SK-N-SH treated with all-trans-retinoic acid at 6 μM for 48 hours (cell line): Measurements from ENCODE around the gene CST3.
A peak's percentile ranks its signal among the peaks of the same experiment; 100 is the strongest.
"Not testable (repeated sequence)": the region's sequence is repeated elsewhere in the genome, so short reads cannot be mapped to it uniquely, and the experiment has no call there.

Source experiments
- ATAC-seq: fragments of 200-7000 bp; cut with Tn5 transposase; 3 replicates; pipeline ENCODE4 v1.9.1; 2020; ENCODE audit warnings: mild to moderate bottlenecking, moderate library complexity
- ARNTL ChIP-seq: fragments of 450-650 bp; formaldehyde crosslinking; IDR thresholded peaks from 2 replicates; pipeline ENCODE4 v1.5.0; 2020; ENCODE audit warnings: low read depth, mild to moderate bottlenecking, moderate library complexity, borderline replicate concordance
- BACH2 ChIP-seq: fragments of 250-450 bp; sonication (Bioruptor Pico); IDR thresholded peaks from 2 replicates; pipeline ENCODE4 v1.9.0; 2021; ENCODE audit warnings: mild to moderate bottlenecking, borderline replicate concordance
- CREB5 ChIP-seq: fragments of 250-450 bp; sonication (Bioruptor Pico); IDR thresholded peaks from 2 replicates; pipeline ENCODE4 v1.5.1; 2020; ENCODE audit warnings: low read depth, mild to moderate bottlenecking, moderate library complexity
- CSDC2 ChIP-seq: fragments of 250-450 bp; sonication (Bioruptor Pico); IDR thresholded peaks from 2 replicates; pipeline ENCODE4 v1.5.0; 2020; ENCODE audit warnings: mild to moderate bottlenecking, moderate library complexity
- CSRNP3 ChIP-seq: fragments of 250-450 bp; sonication (Bioruptor Pico); IDR thresholded peaks from 2 replicates; pipeline ENCODE4 v1.5.1; 2021; ENCODE audit warnings: mild to moderate bottlenecking, moderate library complexity
- ESRRG ChIP-seq: fragments of 250-450 bp; sonication (Bioruptor Pico); IDR thresholded peaks from 2 replicates; pipeline ENCODE4 v1.6.1; 2021; ENCODE audit warnings: mild to moderate bottlenecking
- GLIS3 ChIP-seq: fragments of 250-450 bp; sonication (Bioruptor Pico); IDR thresholded peaks from 2 replicates; pipeline ENCODE4 v1.5.0; 2020; ENCODE audit warnings: mild to moderate bottlenecking, moderate library complexity
- ISL1 ChIP-seq: fragments of 250-450 bp; sonication (Bioruptor Pico); IDR thresholded peaks from 2 replicates; pipeline ENCODE4 v2.1.2; 2022; ENCODE audit warnings: mild to moderate bottlenecking, moderate library complexity
- OSR1 ChIP-seq: fragments of 250-450 bp; sonication (Bioruptor Pico); IDR thresholded peaks from 2 replicates; pipeline ENCODE4 v1.8.0; 2022; ENCODE audit warnings: moderate library complexity, mild to moderate bottlenecking, inconsistent platforms
- PATZ1 ChIP-seq: fragments of 250-450 bp; sonication (Bioruptor Pico); IDR thresholded peaks from 2 replicates; pipeline ENCODE4 v1.8.0; 2020; ENCODE audit warnings: mild to moderate bottlenecking, moderate library complexity, borderline replicate concordance
- POU6F1 ChIP-seq: fragments of 250-450 bp; sonication (Bioruptor Pico); IDR thresholded peaks from 2 replicates; pipeline ENCODE4 v1.8.0; 2021; ENCODE audit warnings: low read depth, mild to moderate bottlenecking, moderate library complexity, borderline replicate concordance
- PPARA ChIP-seq: fragments of 250-450 bp; sonication (Bioruptor Pico); IDR thresholded peaks from 2 replicates; pipeline ENCODE4 v1.5.0; 2020; ENCODE audit warnings: mild to moderate bottlenecking, borderline replicate concordance
- RARB ChIP-seq: fragments of 250-450 bp; sonication (Bioruptor Pico); IDR thresholded peaks from 2 replicates; pipeline ENCODE4 v1.8.0; 2021; ENCODE audit warnings: mild to moderate bottlenecking, moderate library complexity
- SNAI2 ChIP-seq: fragments of 250-450 bp; sonication (Bioruptor Pico); IDR thresholded peaks from 2 replicates; pipeline ENCODE4 v1.5.0; 2020; ENCODE audit warnings: mild to moderate bottlenecking, moderate library complexity
- TCF4 ChIP-seq: fragments of 250-450 bp; sonication (Bioruptor Pico); IDR thresholded peaks from 2 replicates; pipeline ENCODE4 v1.8.0; 2021; ENCODE audit warnings: mild to moderate bottlenecking, moderate library complexity, borderline replicate concordance
- TOX ChIP-seq: fragments of 250-450 bp; sonication (Bioruptor Pico); IDR thresholded peaks from 2 replicates; pipeline ENCODE4 v1.8.0; 2021; ENCODE audit warnings: mild to moderate bottlenecking, moderate library complexity, borderline replicate concordance
- TSHZ2 ChIP-seq: fragments of 250-450 bp; sonication (Bioruptor Pico); IDR thresholded peaks from 2 replicates; pipeline ENCODE4 v1.5.0; 2020; ENCODE audit warnings: mild to moderate bottlenecking, moderate library complexity
- ZC3H10 ChIP-seq: fragments of 250-450 bp; sonication (Bioruptor Pico); IDR thresholded peaks from 2 replicates; pipeline ENCODE4 v1.5.1; 2021; ENCODE audit warnings: mild to moderate bottlenecking, moderate library complexity
- ZFP30 ChIP-seq: fragments of 450-650 bp; formaldehyde crosslinking; IDR thresholded peaks from 2 replicates; pipeline ENCODE4 v1.5.0; 2022; ENCODE audit warnings: mild to moderate bottlenecking, moderate library complexity
- ZNF565 ChIP-seq: fragments of 450-650 bp; formaldehyde crosslinking; conservative IDR thresholded peaks from 2 replicates; pipeline ENCODE4 v1.5.0; 2020; ENCODE audit warnings: low read depth, mild to moderate bottlenecking, moderate library complexity
- ZNF70 ChIP-seq: fragments of 450-650 bp; formaldehyde crosslinking; IDR thresholded peaks from 2 replicates; pipeline ENCODE4 v1.5.0; 2020; ENCODE audit warnings: mild to moderate bottlenecking, moderate library complexity
- ZNF8 ChIP-seq: fragments of 450-650 bp; formaldehyde crosslinking; IDR thresholded peaks from 2 replicates; pipeline ENCODE4 v1.5.0; 2020; ENCODE audit warnings: mild to moderate bottlenecking, moderate library complexity

Gene CST3

GRCh38 chr20:23663180-23663579 lies 25.4 kb upstream of the CST3 start:
- TF ChIP-seq RARB (CRISPR knock-in tag) (no peak), TOX (no peak), CREB5 (CRISPR knock-in tag) (no peak), SNAI2 (no peak), ARNTL (CRISPR knock-in tag) (no peak), ZFP30 (no peak)
- no peak for ATAC-seq

GRCh38 chr20:23662276-23662870 lies 24.6 kb upstream of the CST3 start:
- no peak for TF ChIP-seq TCF4 (CRISPR knock-in tag)
- no peak for TF ChIP-seq CSDC2 (CRISPR knock-in tag)
- TF ChIP-seq PPARA (CRISPR knock-in tag): no peak
- TF ChIP-seq RARB (CRISPR knock-in tag): no peak
- no peak for TF ChIP-seq CREB5 (CRISPR knock-in tag)
- TF ChIP-seq BACH2 (CRISPR knock-in tag): no peak
- TF ChIP-seq OSR1 (CRISPR knock-in tag): no peak
- no peak for TF ChIP-seq PATZ1
- TF ChIP-seq TOX: no peak
- TF ChIP-seq ZNF565 (CRISPR knock-in tag): no peak
- no peak for TF ChIP-seq ZFP30
- no peak for TF ChIP-seq ESRRG
- TF ChIP-seq ZC3H10 (CRISPR knock-in tag): no peak
- TF ChIP-seq GLIS3: no peak
- TF ChIP-seq, all 23 proteins: peak for 0
- ATAC-seq: no peak

- no peak for ATAC-seq
- TF ChIP-seq ZNF70 (no peak), ZFP30 (no peak), BACH2 (CRISPR knock-in tag) (no peak)
These were observed 23.3 kb upstream of the CST3 start for GRCh38 chr20:23661002-23661429.

GRCh38 chr20:23659989-23660837 lies 22.5 kb upstream of the CST3 start:
- no peak for TF ChIP-seq ISL1 (CRISPR knock-in tag)
- no peak for TF ChIP-seq ESRRG
- TF ChIP-seq ARNTL (CRISPR knock-in tag): no peak
- TF ChIP-seq CSDC2 (CRISPR knock-in tag): no peak
- TF ChIP-seq POU6F1 (CRISPR knock-in tag): no peak
- no peak for TF ChIP-seq OSR1 (CRISPR knock-in tag)
- no peak for TF ChIP-seq TCF4 (CRISPR knock-in tag)
- TF ChIP-seq TSHZ2: no peak
- TF ChIP-seq TOX: no peak
- TF ChIP-seq SNAI2: no peak
- TF ChIP-seq CSRNP3 (CRISPR knock-in tag): no peak
- TF ChIP-seq ZNF70: no peak
- no peak for TF ChIP-seq ZC3H10 (CRISPR knock-in tag)
- no peak for TF ChIP-seq ZNF8 (CRISPR knock-in tag)
- no peak for TF ChIP-seq ZNF565 (CRISPR knock-in tag)
- TF ChIP-seq BACH2 (CRISPR knock-in tag): no peak
- ATAC-seq: peak; percentile 46

- not testable (repeated sequence) for ATAC-seq
These were observed 21.8 kb upstream of the CST3 start for GRCh38 chr20:23659610-23659988.
